Glutamatergic neuron (in vitro differentiated cells): ENCODE results near the gene RBBP7. TPM values are rescaled to one million over a fixed set of nuclear protein-coding genes. Genes with fewer than 3 reads are reported as not detected.

Experiments used
- DNase-seq: peaks from one replicate; pipeline ENCODE4 v3.0.0; 2022
- H3K27ac Mint-ChIP-seq: one replicate; pipeline ENCODE4 v1.8.0; 2020; ENCODE audit warnings: mild to moderate bottlenecking, mixed read lengths, inconsistent platforms; ENCODE audit not compliant: unreplicated experiment
- H3K27me3 Mint-ChIP-seq: one replicate; pipeline ENCODE4 v1.8.0; 2020; ENCODE audit warnings: mild to moderate bottlenecking, moderate library complexity, mixed read lengths, inconsistent platforms; ENCODE audit not compliant: unreplicated experiment
- H3K36me3 Mint-ChIP-seq: one replicate; pipeline ENCODE4 v1.8.0; 2020; ENCODE audit warnings: mild to moderate bottlenecking, mixed read lengths, inconsistent platforms; ENCODE audit not compliant: unreplicated experiment
- H3K4me1 Mint-ChIP-seq: one replicate; pipeline ENCODE4 v1.8.0; 2020; ENCODE audit warnings: mild to moderate bottlenecking, low read depth, mixed read lengths, inconsistent platforms; ENCODE audit not compliant: unreplicated experiment
- H3K4me3 Mint-ChIP-seq: one replicate; pipeline ENCODE4 v1.8.0; 2020; ENCODE audit warnings: mild to moderate bottlenecking, mixed read lengths, inconsistent platforms; ENCODE audit not compliant: unreplicated experiment
- H3K9me3 Mint-ChIP-seq: one replicate; pipeline ENCODE4 v1.8.0; 2020; ENCODE audit warnings: mild to moderate bottlenecking, moderate library complexity, mixed read lengths, inconsistent platforms; ENCODE audit not compliant: unreplicated experiment
- total RNA-seq: library from RNA; stranded (reverse); fragmentation: NEBNext Ultra II Directional; extraction: Animal tissue kit (Norgen Biotek cat#: 25700); gene quantifications from one replicate; pipeline ENCODE4 v1.2.1, GENCODE V29; 2021; ENCODE audit not compliant: unreplicated experiment
- TF ChIP-seq, protein P1 (sequence below): fragments of 200-600 bp; sonication (generic); IDR thresholded peaks from one replicate; pipeline ENCODE4 v1.5.0; 2021; ENCODE audit not compliant: partially characterized antibody, unreplicated experiment

Gene RBBP7
- total RNA-seq, 1 donor from 2014 or later: 79.2 TPM

DNA sequence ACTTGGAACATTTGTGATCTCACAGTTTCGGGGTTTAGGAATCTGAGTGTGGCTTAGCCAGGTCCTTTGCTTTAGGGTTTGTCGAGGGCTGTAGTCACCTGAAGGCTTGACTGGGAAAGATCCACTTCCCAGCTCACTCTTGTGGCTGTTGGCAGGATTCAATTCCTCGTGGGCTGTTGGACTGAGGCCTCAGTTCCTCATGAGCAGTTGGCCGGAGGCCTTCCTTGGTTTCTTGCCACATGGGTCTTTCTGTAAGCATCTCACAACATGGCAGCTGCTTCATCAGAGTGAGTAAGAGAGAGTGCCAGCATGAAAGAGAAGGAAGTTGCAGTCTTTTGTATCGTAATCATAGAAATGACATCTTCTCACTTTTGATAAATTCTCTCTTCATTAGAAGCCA, 72.8 kb downstream of the RBBP7 start:
- H3K27ac Mint-ChIP-seq: no peak overlapping the region
- H3K9me3 Mint-ChIP-seq: no peaks in the 10 kb centered on the region
- no peaks in the 10 kb centered on the region for H3K27me3 Mint-ChIP-seq
- no peaks in the 10 kb centered on the region for H3K36me3 Mint-ChIP-seq
- DNase-seq: no peak
- H3K4me1 Mint-ChIP-seq: no peaks in the 10 kb centered on the region
- H3K4me3 Mint-ChIP-seq: no peak overlapping the region
- TF ChIP-seq, protein P1, sequence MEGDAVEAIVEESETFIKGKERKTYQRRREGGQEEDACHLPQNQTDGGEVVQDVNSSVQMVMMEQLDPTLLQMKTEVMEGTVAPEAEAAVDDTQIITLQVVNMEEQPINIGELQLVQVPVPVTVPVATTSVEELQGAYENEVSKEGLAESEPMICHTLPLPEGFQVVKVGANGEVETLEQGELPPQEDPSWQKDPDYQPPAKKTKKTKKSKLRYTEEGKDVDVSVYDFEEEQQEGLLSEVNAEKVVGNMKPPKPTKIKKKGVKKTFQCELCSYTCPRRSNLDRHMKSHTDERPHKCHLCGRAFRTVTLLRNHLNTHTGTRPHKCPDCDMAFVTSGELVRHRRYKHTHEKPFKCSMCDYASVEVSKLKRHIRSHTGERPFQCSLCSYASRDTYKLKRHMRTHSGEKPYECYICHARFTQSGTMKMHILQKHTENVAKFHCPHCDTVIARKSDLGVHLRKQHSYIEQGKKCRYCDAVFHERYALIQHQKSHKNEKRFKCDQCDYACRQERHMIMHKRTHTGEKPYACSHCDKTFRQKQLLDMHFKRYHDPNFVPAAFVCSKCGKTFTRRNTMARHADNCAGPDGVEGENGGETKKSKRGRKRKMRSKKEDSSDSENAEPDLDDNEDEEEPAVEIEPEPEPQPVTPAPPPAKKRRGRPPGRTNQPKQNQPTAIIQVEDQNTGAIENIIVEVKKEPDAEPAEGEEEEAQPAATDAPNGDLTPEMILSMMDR: no peak

DNA sequence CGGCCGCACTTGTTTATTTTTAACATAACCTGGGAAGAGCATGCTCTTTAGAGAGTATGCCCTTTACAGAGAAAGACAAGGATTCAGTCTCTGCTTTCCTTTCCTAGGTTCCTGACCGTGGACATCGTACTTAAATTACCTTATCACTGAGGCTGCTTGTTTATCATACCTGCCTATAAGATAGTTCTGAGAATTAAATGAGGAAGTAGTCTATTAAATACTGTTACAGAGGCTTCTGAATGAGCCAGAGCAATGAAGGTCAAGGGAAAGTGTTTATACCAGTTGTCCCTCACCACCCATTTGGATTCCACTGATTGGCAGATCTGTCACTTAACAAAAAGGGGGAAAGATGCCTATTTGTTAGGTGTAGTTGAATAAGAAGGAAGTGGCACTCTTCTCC, 73.9 kb downstream of the RBBP7 start:
- H3K36me3 Mint-ChIP-seq: no peaks in the 10 kb centered on the region

More for the DNA sequence above, 73.9 kb downstream of the RBBP7 start:
- H3K4me3 Mint-ChIP-seq: no peak overlapping the region
- H3K27me3 Mint-ChIP-seq: no peaks in the 10 kb centered on the region
- TF ChIP-seq, protein P1: no peak
- H3K4me1 Mint-ChIP-seq: no peaks in the 10 kb centered on the region
- no peak for DNase-seq
- no peaks in the 10 kb centered on the region for H3K9me3 Mint-ChIP-seq
- no peak overlapping the region for H3K27ac Mint-ChIP-seq

Other genes starting within 250 kb of the RBBP7 start
- gene S100G, start 220.2 kb downstream of the RBBP7 start, total RNA-seq: not detected
- 29.0 TPM for gene CTPS2, start 157.7 kb downstream of the RBBP7 start, total RNA-seq
- 19.0 TPM for gene SYAP1, start 150.8 kb downstream of the RBBP7 start, total RNA-seq
- gene TXLNG, start 83.9 kb downstream of the RBBP7 start, total RNA-seq: 10.4 TPM
- 3.1 TPM for gene REPS2, start 76.3 kb upstream of the RBBP7 start, total RNA-seq